Right lobe of liver (tissue), 4 donors: ENCODE measurements around the gene HBP1.

Experiments used
- CTCF ChIP-seq, 4 donors: fragments of 200-600 bp in 3 of 4; fragments of 450-650 bp in 1 of 4; IDR thresholded peaks; one replicate each; pipeline versions ENCODE4 v1.5.1 to v1.8.0; 2016 to 2022; ENCODE audit warnings: antibody characterized with exemption in 4 of 4, mild to moderate bottlenecking in 2 of 4
- POLR2A ChIP-seq: fragments of 450-650 bp; IDR thresholded peaks from one replicate; pipeline ENCODE4 v1.6.1; 2017; ENCODE audit warnings: antibody characterized with exemption, mild to moderate bottlenecking
- donor health status: DM: no; HTN: no; CAD: no.
- donor health status: DM: no; HTN: no; CAD: no.
- donor health status: DM: no; HTN: yes; CAD: no.

GRCh38 chr7:107233981-107234380 lies 65.2 kb downstream of the HBP1 start:
- TF ChIP-seq CTCF (IDR thresholded peaks at IDR 0.05) (no peak), POLR2A (no peak)
